Activated naive CD8-positive, alpha-beta T cell treated with anti-CD3 and anti-CD28 coated beads, Interleukin-2, amount 50 U/mL, for 16 hours (primary cell): ENCODE data around the gene POR.

Source experiments
- DNase-seq: peaks from one replicate; pipeline ENCODE4 v3.0.0-alpha.2; 2020; ENCODE audit warnings: low read depth, low spot score

The POR gene

GRCh38 chr7:75953931-75954330, 39.0 kb downstream of the POR start:
- no peak for DNase-seq

- no peak for DNase-seq
Measured at GRCh38 chr7:75955331-75955955, 40.5 kb downstream of the POR start.

- no peak for DNase-seq
Measured at GRCh38 chr7:75957021-75957736, 42.2 kb downstream of the POR start.

- no peak for DNase-seq
Measured at GRCh38 chr7:75958802-75959543, 44.0 kb downstream of the POR start.

- no peak for DNase-seq
Measured at GRCh38 chr7:75960372-75960771, 45.4 kb downstream of the POR start.

- DNase-seq: no peak
Measured at GRCh38 chr7:75961218-75961617, 46.3 kb downstream of the POR start.

- no peak for DNase-seq
Measured at GRCh38 chr7:75962607-75963380, 47.8 kb downstream of the POR start.

- no peak for DNase-seq
Measured at GRCh38 chr7:75963381-75963995, 48.5 kb downstream of the POR start.

- DNase-seq: no peak
Measured at GRCh38 chr7:75965617-75966016, 50.7 kb downstream of the POR start.

GRCh38 chr7:75966190-75966961, 51.4 kb downstream of the POR start:
- DNase-seq: no peak

- no peak for DNase-seq
Measured at GRCh38 chr7:75967055-75967454, 52.1 kb downstream of the POR start.

- DNase-seq: no peak
Measured at GRCh38 chr7:75967487-75967997, 52.6 kb downstream of the POR start.

- no peak for DNase-seq
Measured at GRCh38 chr7:75968012-75968411, 53.1 kb downstream of the POR start.

- DNase-seq: no peak
Measured at GRCh38 chr7:75968561-75969001, 53.6 kb downstream of the POR start.

GRCh38 chr7:75969182-75969581, 54.2 kb downstream of the POR start:
- DNase-seq: no peak

- DNase-seq: no peak
Measured at GRCh38 chr7:75969704-75970498, 54.9 kb downstream of the POR start.

GRCh38 chr7:75971309-75971960, 56.5 kb downstream of the POR start:
- DNase-seq: no peak

- DNase-seq: no peak
Measured at GRCh38 chr7:75971961-75972763, 57.2 kb downstream of the POR start.
